NCI-H128 (cell line): ENCODE measurements around the gene GRM5.
"Not testable (repeated sequence)": the region's sequence is repeated elsewhere in the genome, so short reads cannot be mapped to it uniquely, and the experiment has no call there.

Source experiments
- DNase-seq: peaks from one replicate; lab custom pipeline; 2025; ENCODE audit not compliant: unreplicated experiment; lab: John Stamatoyannopoulos, UW

Gene GRM5

DNA sequence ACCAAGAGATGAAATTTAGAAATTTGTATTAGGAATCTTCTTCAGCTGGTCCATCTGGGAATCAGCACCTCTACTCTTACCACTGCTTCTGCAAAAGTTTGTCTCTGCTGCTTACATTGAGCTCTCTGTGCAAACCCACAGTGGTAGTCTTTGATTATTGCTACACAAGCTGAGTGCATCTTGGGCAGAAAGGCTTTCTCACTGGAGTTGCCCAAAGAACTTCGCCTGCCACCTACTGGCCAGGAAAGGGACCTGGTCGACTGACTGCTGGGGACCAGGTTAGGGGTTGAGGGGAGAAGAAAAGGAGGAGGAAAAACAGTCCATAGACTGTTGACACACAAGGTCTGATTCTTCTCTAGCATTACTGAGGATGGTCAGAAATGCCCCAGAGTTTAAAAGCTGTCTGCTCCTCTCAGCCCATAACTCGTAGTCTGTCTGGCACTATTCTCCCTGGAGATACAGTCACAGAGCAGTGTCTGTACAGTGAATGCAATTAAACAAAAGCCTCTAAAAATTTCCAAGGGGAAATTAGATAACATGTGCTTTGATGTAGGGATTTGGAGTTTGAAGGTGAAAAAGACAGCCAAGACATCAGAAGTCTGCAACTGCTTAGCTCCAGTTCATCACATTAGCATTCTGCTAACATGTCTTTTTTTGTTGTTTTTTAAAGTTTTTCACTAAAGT is 513.3 kb downstream of the GRM5 start:
- DNase-seq: no peak

DNA sequence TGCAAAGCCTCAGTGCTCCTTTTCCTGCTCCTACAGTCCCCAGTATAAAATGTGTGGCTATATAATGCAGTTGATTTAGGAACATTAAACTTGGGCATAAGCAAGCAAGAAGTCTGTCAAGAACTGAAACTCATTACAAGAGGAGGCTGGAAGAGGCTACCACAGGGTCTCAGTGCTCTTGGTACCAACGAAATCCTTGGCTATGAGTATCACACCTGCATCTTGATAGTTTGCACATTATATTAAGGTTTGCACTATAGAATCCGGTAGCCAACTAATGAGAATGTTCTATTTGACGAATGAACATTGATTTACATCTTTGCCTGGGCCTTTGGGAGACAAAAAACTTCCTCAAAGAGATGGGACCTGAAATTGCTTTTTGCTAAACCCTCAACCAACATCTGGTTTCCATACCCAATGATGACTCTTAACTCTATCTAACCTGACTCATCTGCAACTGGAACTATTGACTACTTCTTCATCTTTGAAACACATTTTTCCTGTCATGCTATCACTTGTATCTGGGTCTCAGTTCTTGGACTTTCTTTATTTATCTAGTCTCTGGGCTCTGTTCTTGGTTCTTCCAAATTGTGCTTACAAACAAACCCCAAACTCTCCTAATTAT is 521.0 kb downstream of the GRM5 start:
- DNase-seq: no peak

DNA sequence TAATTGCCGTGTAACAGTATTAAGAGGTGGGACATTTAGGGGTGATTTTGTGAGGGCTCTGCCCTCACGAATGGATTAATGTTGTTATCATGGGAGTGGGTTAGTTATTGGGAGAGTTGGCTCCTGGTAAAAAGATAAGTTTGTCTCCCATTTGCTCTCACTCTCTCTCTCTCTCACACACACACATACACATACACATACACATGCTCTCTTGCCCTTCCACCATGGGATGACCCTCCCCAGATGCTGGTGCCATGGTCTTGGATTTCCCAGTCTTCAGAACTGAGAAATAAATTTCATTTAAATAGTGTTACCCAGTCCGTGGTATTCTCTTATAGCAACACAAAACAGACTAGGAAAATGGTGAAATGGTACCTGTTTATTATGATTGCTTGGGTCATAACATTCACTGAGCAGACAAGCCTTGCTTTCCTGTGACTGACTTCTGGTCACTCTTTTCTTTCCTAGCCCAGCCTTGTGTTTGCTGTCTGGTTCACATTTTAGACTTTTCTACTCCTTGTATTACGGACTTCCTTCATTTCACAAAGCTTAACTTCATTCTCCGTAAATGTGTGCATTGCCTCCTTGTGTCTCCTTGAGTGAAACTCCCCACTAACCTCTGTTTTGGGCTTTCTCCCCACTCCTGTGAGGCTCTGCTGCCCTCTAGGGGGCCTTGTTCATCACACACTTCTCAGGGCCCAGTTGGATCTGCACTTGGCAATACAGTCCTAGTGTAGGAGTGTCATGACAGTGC is 521.7 kb downstream of the GRM5 start:
- DNase-seq: no peak

DNA sequence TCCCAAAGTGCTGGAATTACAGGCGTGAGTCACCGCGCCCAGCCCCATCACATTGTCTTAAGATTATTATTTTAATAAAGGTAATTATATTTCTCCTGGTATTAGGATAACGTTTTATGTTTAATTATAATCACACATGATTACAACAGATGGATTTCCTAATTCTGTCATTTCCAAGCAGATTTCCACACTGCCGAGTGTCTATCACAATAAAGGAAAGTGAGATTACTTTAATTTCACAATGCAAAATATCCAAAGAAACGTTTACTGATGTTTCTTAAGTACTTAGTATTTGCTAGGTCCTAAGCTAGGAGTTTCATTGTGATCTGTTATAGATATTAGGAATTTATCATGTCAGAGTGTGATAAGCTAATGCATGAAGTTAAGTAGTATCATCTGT is 524.8 kb downstream of the GRM5 start:
- DNase-seq: no peak

DNA sequence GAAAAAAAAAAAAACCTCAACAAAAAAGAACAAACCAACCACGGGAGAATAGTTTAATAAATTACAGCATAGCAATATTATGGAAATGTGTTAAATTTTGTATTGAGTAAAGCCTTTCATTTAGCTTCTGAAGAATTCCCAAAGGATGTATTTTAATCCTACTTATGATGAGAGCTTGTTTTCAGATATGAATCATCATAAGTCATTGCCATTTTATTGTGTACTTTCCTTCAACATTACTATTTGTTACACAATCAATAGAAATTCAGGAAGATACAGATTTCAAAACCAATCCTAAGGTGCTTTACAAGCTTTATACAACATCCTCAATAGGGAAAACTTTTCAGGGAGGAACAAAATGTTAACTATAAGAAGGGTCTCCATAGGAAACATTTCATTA is 527.7 kb downstream of the GRM5 start:
- DNase-seq: no peak

DNA sequence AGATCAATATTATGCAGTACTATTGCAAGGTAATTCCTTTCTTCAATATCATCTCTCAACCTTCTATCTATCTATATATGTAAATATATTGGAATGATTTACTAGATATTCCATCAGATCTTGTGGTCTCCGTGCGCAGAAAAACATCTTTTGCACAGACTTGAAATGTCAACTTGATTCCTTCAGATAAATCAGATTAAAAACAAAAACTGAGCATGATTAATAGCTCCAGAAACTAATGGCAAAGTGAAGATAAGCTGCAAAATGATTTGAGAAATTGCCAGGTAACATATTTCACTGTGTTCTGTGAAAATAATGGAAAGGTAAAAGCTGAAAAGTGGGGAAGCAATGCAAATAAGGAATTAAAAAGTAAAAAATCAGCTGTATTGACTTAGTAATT is 528.2 kb downstream of the GRM5 start:
- no peak for DNase-seq

DNA sequence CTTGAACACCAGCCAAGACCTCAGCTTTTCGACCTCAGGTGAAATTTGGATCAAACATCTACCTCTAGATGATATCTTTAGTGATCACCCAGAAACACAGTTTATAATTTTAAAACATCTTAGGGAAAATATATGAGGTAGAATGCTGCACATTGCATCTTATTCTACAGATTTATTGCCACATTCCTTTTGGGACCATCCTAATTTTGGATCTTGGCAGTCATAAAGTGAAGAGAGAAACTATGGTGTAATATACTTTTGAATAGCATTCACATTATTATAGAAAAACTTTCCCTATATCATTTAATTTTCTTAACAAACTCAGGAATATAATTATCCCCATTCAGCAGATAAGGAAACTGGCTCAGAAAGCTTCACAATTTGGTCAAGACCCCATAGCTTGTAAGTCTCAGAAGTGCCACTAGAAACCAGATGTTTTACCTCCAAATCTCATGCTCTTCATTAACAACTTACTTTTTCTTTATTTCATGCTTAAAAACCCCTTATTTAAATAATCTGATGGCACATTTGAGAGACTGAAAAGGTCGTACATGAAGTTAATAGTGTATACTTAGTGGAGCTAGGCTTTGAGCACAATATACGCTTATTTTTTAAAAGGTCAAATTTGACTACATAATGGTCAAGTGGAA is 529.0 kb downstream of the GRM5 start:
- no peak for DNase-seq

DNA sequence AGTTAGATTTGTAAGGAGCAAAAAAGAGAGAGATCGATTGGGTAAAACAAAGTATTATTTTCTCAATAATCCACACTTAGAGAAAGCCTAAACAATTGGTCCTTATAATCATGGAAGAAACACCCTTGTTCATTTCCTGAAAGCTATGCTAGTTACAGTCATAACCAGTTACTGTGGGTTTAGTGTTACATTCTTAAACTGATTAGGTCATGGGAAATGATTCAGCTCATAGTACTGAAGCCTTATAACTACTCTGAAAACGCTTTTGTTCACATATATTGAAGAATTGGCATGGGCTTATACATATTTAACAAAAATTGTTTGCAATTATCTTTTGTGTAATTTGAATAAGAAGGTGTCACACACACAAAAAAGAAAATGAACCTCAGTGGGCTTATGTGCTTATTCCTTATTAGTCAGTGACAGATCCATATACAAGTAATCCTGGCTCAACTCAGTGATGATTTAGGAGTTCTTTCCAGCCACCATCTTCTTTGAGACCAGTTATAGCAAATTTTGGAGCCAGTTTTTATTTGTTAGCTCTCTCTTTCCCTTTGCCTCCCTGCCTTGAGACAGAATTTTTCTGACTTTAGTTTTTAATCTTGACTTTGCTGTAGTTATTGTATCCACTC is 529.8 kb downstream of the GRM5 start:
- DNase-seq: no peak

DNA sequence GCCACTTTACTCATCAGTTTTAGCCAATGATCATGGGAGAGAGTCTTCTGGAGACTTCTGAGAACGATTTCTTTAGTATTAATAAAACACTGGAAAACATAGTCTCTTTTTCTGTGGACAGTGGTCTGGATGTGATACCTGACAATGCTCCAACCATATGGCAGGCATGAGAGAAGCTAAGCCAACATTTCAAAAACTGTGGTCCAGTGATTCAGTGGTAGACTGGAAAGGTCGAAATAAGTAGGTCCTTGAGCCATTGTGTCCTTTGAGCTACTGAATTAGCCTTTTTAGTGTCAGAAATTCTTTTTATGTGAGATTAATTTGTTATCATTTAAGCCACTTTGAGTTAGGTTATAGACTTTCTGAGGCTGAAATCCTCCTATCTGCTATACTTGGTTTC is 530.5 kb downstream of the GRM5 start:
- DNase-seq: no peak

DNA sequence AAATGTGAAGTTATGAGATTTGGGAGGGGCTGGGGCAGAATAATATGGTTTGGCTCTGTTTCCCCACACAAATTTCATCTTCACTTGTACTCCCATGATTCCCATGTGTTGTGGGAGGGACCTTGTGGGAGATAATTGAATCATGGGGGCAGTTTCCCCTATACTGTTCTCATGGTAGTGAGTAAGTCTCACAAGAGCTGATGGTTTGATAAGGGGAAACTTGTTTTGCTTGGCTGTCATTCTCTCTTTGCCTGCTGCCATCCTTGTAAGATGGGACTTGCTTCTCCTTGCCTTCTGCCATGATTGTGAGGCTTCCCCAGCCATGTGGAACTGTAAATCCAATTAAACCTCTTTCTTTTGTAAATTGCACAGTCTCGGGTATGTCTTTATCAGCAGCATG is 531.1 kb downstream of the GRM5 start:
- DNase-seq: not testable (repeated sequence)

DNA sequence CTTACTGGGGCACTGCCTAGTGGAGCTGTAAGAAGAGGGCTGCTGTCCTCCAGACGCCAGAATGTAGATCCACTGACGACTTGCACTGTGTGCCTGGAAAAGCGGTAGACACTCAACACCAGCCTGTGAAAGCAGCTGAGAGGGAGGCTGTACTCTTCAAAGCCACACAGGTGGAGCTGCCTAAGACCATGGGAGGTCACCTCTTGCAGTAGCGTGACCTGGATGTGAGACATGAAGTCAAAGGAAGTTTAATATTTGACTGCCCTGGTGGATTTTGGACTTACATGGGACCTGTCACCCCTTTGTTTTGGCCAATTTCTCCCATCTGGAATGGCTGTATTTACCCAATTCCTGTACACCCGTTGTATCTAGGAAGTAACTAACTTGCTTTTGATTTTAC is 531.6 kb downstream of the GRM5 start:
- DNase-seq: no peak

DNA sequence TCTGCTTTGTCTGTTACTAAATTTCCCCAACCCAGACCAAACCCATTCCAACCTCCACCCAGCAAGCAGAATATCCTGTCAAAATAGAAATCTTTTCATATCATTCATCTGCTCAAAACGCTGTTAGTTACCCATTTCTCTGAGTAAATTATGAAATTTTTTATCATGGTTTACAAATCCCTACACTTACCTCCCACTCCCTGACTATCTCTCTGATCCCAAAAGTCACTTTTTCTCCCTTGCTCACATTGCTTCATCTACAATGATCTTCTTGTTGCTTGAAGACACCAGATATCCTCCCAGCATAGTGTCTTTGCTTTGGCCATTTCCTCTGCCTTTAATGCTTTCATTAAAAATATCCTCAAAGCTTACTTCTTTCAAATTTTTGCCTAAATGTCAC is 532.8 kb downstream of the GRM5 start:
- no peak for DNase-seq

DNA sequence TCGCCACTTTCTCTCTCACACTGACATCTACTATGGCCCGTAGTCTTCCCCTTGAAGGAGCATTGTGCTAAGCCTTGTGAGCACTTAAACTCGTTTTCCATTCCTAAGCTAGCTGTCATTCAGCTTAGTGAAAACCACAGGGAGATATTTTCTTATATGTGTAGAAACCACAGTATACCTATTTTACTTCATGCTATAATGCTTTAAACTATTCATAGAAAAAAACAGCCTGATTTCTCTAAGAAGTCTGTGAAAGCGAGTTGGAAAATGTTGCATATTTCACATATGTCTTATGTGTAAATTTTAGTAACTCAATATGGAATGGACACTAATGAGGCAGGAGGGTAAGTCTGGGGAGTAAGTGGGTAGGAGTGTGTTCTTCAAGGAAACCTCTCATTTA is 534.0 kb downstream of the GRM5 start:
- DNase-seq: no peak

DNA sequence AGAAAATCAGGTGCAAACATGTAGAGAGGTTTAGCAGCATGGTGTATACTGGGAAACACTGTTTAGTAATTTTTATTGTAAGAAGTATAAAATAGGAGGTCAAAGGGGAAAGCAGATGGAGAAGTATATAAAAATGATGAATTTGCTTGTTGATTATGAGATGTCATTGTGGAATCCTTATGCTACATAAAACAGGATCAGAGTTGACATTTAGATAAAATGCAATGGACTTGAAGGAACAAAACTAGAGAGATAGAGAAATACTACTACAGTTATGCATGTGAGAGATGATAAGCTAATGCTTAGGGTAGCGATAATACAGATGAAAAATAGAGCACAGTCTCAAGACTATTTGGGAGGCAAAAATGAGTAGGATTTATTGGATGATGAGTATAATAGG is 536.4 kb downstream of the GRM5 start:
- no peak for DNase-seq

DNA sequence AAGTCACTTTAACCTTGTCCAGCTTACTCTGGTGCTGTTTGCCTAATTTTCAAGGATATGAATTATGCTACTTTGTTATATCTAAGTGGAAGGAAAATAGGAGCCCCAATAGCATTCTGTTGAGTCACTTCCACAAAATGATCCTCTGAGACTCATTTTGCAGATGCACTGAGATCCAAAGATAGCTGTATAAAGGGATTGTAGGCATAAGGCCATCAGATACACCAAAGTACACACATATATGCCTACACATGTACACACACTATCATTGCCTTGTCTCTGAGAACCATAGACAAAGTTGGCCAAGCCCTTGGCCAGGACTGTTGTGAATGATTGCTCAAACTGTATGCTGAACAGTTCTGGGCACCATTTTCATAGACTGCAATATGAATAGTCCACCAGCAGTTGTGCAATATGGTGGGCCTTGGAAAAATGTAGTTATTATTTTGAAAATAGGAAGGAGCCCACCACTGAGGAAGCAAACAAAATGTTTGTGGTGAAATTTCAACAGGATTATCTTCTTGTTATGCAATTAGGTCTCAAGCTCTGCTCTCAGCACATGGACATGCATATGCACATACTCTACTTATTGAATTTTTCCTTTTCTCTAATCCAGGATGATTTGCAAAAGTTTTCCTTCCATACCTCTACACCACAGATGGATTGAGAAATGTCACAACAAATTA is 542.3 kb downstream of the GRM5 start:
- no peak for DNase-seq

DNA sequence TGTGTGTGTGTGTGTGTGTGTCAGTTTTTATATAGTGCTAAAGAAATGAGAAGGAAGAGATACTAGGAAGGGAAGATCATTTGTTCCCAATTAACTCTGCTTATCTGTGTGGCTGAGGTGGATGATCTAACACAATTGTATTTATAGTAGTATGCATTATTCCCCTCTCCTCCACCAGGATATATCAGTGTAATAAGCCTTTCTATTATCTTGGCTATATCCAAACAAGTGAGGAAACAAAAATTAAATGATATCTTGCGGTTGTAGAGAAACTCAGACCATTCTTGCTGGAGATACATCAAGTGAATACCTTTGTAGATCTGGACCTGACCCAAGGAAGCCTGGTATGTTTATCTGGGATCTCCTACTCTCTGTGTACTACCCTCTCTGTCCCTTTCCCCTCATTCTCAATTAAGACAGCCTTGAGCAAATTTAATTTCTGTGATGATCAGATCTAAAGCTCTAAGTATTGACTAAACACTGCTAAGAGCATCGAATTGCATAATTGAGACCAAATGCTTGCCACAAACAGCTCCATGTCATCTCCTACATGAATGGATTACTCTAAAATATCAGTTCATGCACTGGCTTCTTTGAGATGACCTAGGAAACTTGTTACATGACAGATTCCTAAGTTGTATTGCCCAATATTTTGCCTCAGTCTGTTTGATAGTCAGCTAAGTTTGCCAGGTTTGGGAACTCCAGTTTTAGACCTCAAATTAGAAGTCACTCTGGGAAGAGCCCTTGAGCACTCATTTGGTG is 543.0 kb downstream of the GRM5 start:
- no peak for DNase-seq

DNA sequence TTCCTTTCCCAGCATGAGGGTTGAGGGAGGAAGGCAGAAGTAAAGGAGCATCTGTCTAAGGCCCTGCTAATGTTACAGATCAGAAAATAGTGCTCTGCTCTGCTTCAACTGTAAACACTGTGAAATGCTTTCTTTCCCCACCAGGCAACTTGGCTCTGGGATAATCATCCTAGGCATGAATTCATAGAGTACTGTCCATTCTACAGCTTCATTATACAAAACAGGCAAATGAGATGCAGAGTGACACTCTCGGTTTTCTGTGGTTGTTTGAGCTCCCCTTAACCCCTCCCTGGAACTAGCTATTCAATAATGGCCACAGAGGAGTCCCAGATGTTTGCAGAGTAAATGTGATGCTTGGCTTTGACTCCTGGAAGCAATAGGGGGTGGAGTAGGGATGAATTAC is 544.0 kb downstream of the GRM5 start:
- DNase-seq: no peak

DNA sequence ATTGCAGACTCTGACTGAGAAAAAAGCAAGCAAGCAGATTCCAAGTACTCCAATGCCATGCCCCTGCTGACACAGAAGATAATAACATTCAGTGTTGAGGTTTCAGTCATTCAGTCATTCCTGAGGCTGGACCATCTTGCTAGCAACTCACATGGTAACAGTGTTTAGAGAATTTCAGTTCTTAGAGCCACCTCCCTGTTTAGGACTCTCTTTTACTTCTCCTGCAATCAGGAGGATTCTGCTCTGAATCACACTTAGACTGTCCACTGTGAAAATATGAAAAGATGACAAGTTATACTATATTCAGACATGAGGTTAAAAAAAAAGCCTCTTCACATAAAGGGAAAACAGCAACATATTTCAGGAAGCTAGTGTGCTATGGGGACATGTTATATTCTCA is 544.4 kb downstream of the GRM5 start:
- DNase-seq: no peak

DNA sequence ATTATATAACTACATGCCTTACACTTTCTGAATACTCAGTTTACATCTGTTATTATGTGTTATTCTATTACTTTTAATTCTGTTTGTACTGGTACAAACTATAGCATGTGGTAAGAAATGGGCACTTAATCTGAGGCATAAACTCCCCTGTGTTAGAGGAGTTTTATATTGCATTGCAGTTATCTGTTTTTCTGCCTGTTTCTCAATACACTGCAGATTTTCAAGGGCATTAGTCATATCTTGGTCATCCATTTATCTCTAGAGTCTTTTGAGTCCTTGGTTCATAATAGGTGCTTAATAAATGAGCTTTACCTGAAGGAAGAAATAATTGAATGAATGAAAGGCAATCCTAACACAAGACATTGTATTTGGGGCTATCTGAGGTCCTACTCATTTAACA is 545.4 kb downstream of the GRM5 start:
- DNase-seq: no peak

DNA sequence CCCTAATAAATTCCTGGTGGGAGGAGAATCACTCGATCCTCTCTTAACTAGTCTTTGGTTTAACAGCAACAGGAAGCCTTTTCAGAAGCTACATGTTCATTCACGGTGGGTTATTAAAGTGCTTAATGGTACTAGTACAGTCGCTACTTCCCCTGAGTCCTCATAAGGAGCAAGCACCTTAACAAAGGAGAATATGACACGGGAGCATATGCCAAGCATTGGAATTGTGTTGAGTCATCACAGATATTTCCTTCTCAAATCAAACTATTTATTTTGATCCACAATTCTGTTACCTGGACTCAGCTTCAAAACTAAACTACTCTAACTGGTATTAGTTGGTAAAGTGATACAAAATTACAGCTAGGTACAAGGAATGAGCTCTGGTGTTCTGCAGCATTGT is 550.8 kb downstream of the GRM5 start:
- no peak for DNase-seq
